ENCODE measurements around the gene PLPP2.
"Not testable (repeated sequence)": the region's sequence is repeated elsewhere in the genome, so short reads cannot be mapped to it uniquely, and the experiment has no call there.

GRCh38 chr19:270766-271318 is 20.4 kb downstream of the PLPP2 start:
- TF ChIP-seq, protein P1, sequence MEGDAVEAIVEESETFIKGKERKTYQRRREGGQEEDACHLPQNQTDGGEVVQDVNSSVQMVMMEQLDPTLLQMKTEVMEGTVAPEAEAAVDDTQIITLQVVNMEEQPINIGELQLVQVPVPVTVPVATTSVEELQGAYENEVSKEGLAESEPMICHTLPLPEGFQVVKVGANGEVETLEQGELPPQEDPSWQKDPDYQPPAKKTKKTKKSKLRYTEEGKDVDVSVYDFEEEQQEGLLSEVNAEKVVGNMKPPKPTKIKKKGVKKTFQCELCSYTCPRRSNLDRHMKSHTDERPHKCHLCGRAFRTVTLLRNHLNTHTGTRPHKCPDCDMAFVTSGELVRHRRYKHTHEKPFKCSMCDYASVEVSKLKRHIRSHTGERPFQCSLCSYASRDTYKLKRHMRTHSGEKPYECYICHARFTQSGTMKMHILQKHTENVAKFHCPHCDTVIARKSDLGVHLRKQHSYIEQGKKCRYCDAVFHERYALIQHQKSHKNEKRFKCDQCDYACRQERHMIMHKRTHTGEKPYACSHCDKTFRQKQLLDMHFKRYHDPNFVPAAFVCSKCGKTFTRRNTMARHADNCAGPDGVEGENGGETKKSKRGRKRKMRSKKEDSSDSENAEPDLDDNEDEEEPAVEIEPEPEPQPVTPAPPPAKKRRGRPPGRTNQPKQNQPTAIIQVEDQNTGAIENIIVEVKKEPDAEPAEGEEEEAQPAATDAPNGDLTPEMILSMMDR (IDR thresholded peaks at IDR 0.05), result not testable (repeated sequence)
- not testable (repeated sequence) for TF ChIP-seq POLR2A (IDR thresholded peaks at IDR 0.05)

Measured in heart left ventricle (tissue), 13 donors.